Measurements from ENCODE around the gene PITX2.
"Not testable (repeated sequence)": the region's sequence is repeated elsewhere in the genome, so short reads cannot be mapped to it uniquely, and the experiment has no call there.

PITX2 gene

GRCh38 chr4:110610940-110611831 is 11.7 kb downstream of the PITX2 start:
- DNase-seq, result no peak

GRCh38 chr4:110610620-110610939 is 12.3 kb downstream of the PITX2 start:
- no peak for DNase-seq

GRCh38 chr4:110609044-110609750 is 13.7 kb downstream of the PITX2 start:
- DNase-seq, result no peak

- no peak for DNase-seq
These were observed 17.8 kb downstream of the PITX2 start for GRCh38 chr4:110605077-110605476.

- DNase-seq, result no peak
These were observed 20.8 kb downstream of the PITX2 start for GRCh38 chr4:110602061-110602460.

- no peak for DNase-seq
These were observed 25.3 kb downstream of the PITX2 start for GRCh38 chr4:110597582-110597981.

- no peak for DNase-seq
These were observed 26.4 kb downstream of the PITX2 start for GRCh38 chr4:110596431-110596830.

GRCh38 chr4:110595583-110595982 is 27.3 kb downstream of the PITX2 start:
- no peak for DNase-seq

- no peak for DNase-seq
These were observed 33.6 kb downstream of the PITX2 start for GRCh38 chr4:110589297-110589696.

GRCh38 chr4:110587666-110588285 is 35.1 kb downstream of the PITX2 start:
- no peak for DNase-seq

GRCh38 chr4:110586131-110586850 is 36.6 kb downstream of the PITX2 start:
- DNase-seq, result no peak

- DNase-seq, result not testable (repeated sequence)
These were observed 46.2 kb downstream of the PITX2 start for GRCh38 chr4:110576696-110577095.
